Activated CD4-positive, alpha-beta T cell treated with anti-CD3 and anti-CD28 coated beads for 36 hours (primary cell): Measurements from ENCODE around the gene S100A3. TPM values are rescaled to one million over a fixed set of nuclear protein-coding genes. Genes with fewer than 3 reads are reported as not detected.

Experiments used
- ATAC-seq: fragments of 200-7000 bp; cut with Tn5 transposase; one replicate; pipeline ENCODE4 v1.10.0; 2021; ENCODE audit warnings: mild to moderate bottlenecking, moderate library complexity
- CTCF ChIA-PET: fragments of 350-600 bp; sonication (Branson Sonifier 250); formaldehyde crosslinking; loops from one replicate; lab custom pipeline; 2021; ENCODE audit warnings: antibody characterized with exemption; lab: Charles Lee
- POLR2A ChIA-PET: fragments of 350-600 bp; sonication (Branson Sonifier 250); formaldehyde crosslinking; loops from one replicate; lab custom pipeline; 2021; ENCODE audit warnings: antibody characterized with exemption, inconsistent platforms; lab: Charles Lee
- DNase-seq: peaks from one replicate; pipeline ENCODE4 v3.0.0-alpha.2; 2020
- H3K27ac Mint-ChIP-seq: one replicate; pipeline ENCODE4 v1.8.0; 2021; ENCODE audit warnings: mixed read lengths
- H3K27me3 Mint-ChIP-seq: one replicate; pipeline ENCODE4 v1.8.0; 2021; ENCODE audit warnings: mixed read lengths
- H3K36me3 Mint-ChIP-seq: one replicate; pipeline ENCODE4 v1.8.0; 2021; ENCODE audit warnings: low read depth, mixed read lengths
- H3K4me1 Mint-ChIP-seq: one replicate; pipeline ENCODE4 v1.8.0; 2021; ENCODE audit warnings: mixed read lengths
- H3K4me3 Mint-ChIP-seq: one replicate; pipeline ENCODE4 v1.8.0; 2021; ENCODE audit warnings: mild to moderate bottlenecking, moderate library complexity, mixed read lengths
- H3K9me3 Mint-ChIP-seq: one replicate; pipeline ENCODE4 v1.8.0; 2021; ENCODE audit warnings: low read depth, mixed read lengths
- intact Hi-C, 2 experiments: fragments of 100-400 bp; cut with DNase I in 1 of 2; cut with micrococcal nuclease in 1 of 2; formaldehyde crosslinking; loops; one replicate each; pipeline versions ENCODE4 v1.14.2 to v1.15.1; 2022 to 2024; cut with DNase I, micrococcal nuclease
- total RNA-seq, 2 experiments: library from RNA; stranded (reverse); gene quantifications; one replicate each; pipeline ENCODE4 v1.2.3, GENCODE V29; 2021

Gene S100A3
- total RNA-seq, 2 experiments from 2014 or later: not detected

GRCh38 chr1:153543736-153544135 is 5.3 kb downstream of the S100A3 start:
- ATAC-seq (no peak), DNase-seq (no peak)
- peaks cover 78% of the 10 kb centered on the region for H3K4me1 Mint-ChIP-seq
- intact Hi-C loops: no loop called here
- H3K27ac Mint-ChIP-seq: peak overlapping the region; percentile 96
- no peaks in the 10 kb centered on the region for H3K9me3 Mint-ChIP-seq
- H3K36me3 Mint-ChIP-seq: peaks cover 24% of the 10 kb centered on the region
- ChIA-PET POLR2A (interaction anchor here (2.5 to 2.6 kb wide), 2 partner anchors 8 to 11 kb away, joined by 14 to 19 read pairs; partner anchors contain the start of gene S100A6), CTCF (interaction anchor here (0.6 to 4.0 kb wide), 5 partner anchors 10 to 137 kb away, joined by 3 to 63 read pairs (median 4); partner anchors contain the start of gene S100A6)
- H3K4me3 Mint-ChIP-seq: peak overlapping the region; percentile 78
- no peaks in the 10 kb centered on the region for H3K27me3 Mint-ChIP-seq

- peaks cover 74% of the 10 kb centered on the region for H3K4me1 Mint-ChIP-seq
- no peaks in the 10 kb centered on the region for H3K27me3 Mint-ChIP-seq
- ChIA-PET CTCF (interaction anchor here (0.6 to 4.0 kb wide), 3 partner anchors 9 to 136 kb away, joined by 3 to 63 read pairs (median 28); partner anchors contain the start of gene S100A6), POLR2A (interaction anchor here (2.6 kb wide), 1 partner anchor 8 kb away, joined by 19 read pairs; the partner anchor contains the start of gene S100A6)
- H3K9me3 Mint-ChIP-seq: no peaks in the 10 kb centered on the region
- H3K4me3 Mint-ChIP-seq: no peak overlapping the region
- H3K36me3 Mint-ChIP-seq: peaks cover 24% of the 10 kb centered on the region
- ATAC-seq (no peak), DNase-seq (no peak)
- peak overlapping the region; percentile 96 for H3K27ac Mint-ChIP-seq
- intact Hi-C loops: no loop called here
Measured at GRCh38 chr1:153542956-153543711, 5.9 kb downstream of the S100A3 start.

GRCh38 chr1:153541641-153542590 is 7.1 kb downstream of the S100A3 start:
- ChIA-PET POLR2A (interaction anchor here (0.7 to 2.8 kb wide), 2 partner anchors 9 to 92 kb away, joined by 3 to 11 read pairs; partner anchors contain the start of gene CHTOP), CTCF (interaction anchor here (0.6 to 4.0 kb wide), 6 partner anchors 8 to 533 kb away, joined by 3 to 63 read pairs (median 3); partner anchors contain the start of gene S100A6)
- DNase-seq (no peak), ATAC-seq (no peak)
- Mint-ChIP-seq H3K9me3 (no peaks in the 10 kb centered on the region), H3K27me3 (no peaks in the 10 kb centered on the region), H3K4me3 (no peak overlapping the region), H3K27ac (peak overlapping the region; percentile 96), H3K36me3 (peaks cover 24% of the 10 kb centered on the region), H3K4me1 (peaks cover 79% of the 10 kb centered on the region)
- intact Hi-C loops: no loop called here

GRCh38 chr1:153540394-153541361 is 8.4 kb downstream of the S100A3 start, which contains the start of gene S100A5:
TSS of gene S100A5 (minus strand) at chr1:153540934. CDS start at chr1:153540191, 743 bp downstream.
- ChIA-PET CTCF (interaction anchor here (0.6 to 3.2 kb wide), 12 partner anchors 9 to 93 kb away, joined by 3 to 12 read pairs (median 4); partner anchors contain the start of gene CHTOP), POLR2A (interaction anchor here (0.5 to 2.8 kb wide), 6 partner anchors 9 to 97 kb away, joined by 3 to 11 read pairs (median 4); partner anchors contain the start of gene CHTOP)
- no peaks in the 10 kb centered on the region for H3K27me3 Mint-ChIP-seq
- ATAC-seq (peak; percentile 14), DNase-seq (peak; percentile 70)
- no peaks in the 10 kb centered on the region for H3K9me3 Mint-ChIP-seq
- peaks cover 77% of the 10 kb centered on the region for H3K4me1 Mint-ChIP-seq
- peak within 1 kb of the TSS; percentile 91 for H3K27ac Mint-ChIP-seq
- peaks cover 24% of the 10 kb centered on the region for H3K36me3 Mint-ChIP-seq
- H3K4me3 Mint-ChIP-seq: peak within 1 kb of the TSS; percentile 42
- intact Hi-C loops: no loop called here

GRCh38 chr1:153539395-153540093 is 9.5 kb downstream of the S100A3 start:
- DNase-seq (peak; percentile 47), ATAC-seq (no peak)
- no peak overlapping the region for H3K4me3 Mint-ChIP-seq
- intact Hi-C loops: loop anchor here (10.0 kb wide), 1 partner anchor 425 kb away; the partner anchor contains the start of genes CREB3L4 (in 2 of the 2) and SLC39A1 (in 2 of the 2)
- H3K36me3 Mint-ChIP-seq: peaks cover 27% of the 10 kb centered on the region
- POLR2A ChIA-PET: interaction anchor here (0.5 to 2.8 kb wide), 4 partner anchors 8 to 94 kb away, joined by 3 to 11 read pairs (median 5); partner anchors contain the start of gene CHTOP
- CTCF ChIA-PET: interaction anchor here (1.4 to 3.2 kb wide), 5 partner anchors 8 to 95 kb away, joined by 3 to 12 read pairs (median 8); partner anchors contain the start of gene CHTOP
- H3K27ac Mint-ChIP-seq: peak overlapping the region; percentile 91
- no peaks in the 10 kb centered on the region for H3K9me3 Mint-ChIP-seq
- H3K27me3 Mint-ChIP-seq: no peaks in the 10 kb centered on the region
- H3K4me1 Mint-ChIP-seq: peaks cover 70% of the 10 kb centered on the region

GRCh38 chr1:153538315-153538821 is 10.7 kb downstream of the S100A3 start:
- Mint-ChIP-seq H3K27me3 (no peaks in the 10 kb centered on the region), H3K4me1 (peaks cover 70% of the 10 kb centered on the region), H3K36me3 (peaks cover 26% of the 10 kb centered on the region), H3K4me3 (no peak overlapping the region), H3K9me3 (no peaks in the 10 kb centered on the region), H3K27ac (no peak overlapping the region)
- ChIA-PET CTCF (interaction anchor here (3.2 kb wide), 1 partner anchor 34 kb away, joined by 10 read pairs; no protein-coding TSS in a partner anchor), POLR2A (no interaction called here)
- DNase-seq (no peak), ATAC-seq (no peak)
- intact Hi-C loops: loop anchor here (10.0 kb wide), 1 partner anchor 426 kb away; the partner anchor contains the start of genes CREB3L4 (in 2 of the 2) and SLC39A1 (in 2 of the 2)

GRCh38 chr1:153537376-153537730 is 11.7 kb downstream of the S100A3 start:
- Mint-ChIP-seq H3K9me3 (no peaks in the 10 kb centered on the region), H3K4me3 (no peak overlapping the region), H3K27me3 (no peaks in the 10 kb centered on the region), H3K27ac (peak overlapping the region; percentile 98), H3K36me3 (peaks cover 17% of the 10 kb centered on the region), H3K4me1 (peaks cover 70% of the 10 kb centered on the region)
- intact Hi-C loops: loop anchor here (10.0 kb wide), 1 partner anchor 427 kb away; the partner anchor contains the start of genes CREB3L4 (in 2 of the 2) and SLC39A1 (in 2 of the 2)
- POLR2A ChIA-PET: no interaction called here
- no peak for ATAC-seq
- CTCF ChIA-PET: no interaction called here
- DNase-seq: no peak

GRCh38 chr1:153536671-153537375 is 12.2 kb downstream of the S100A3 start:
- no peak for ATAC-seq
- peak overlapping the region; percentile 89 for H3K4me3 Mint-ChIP-seq
- ChIA-PET POLR2A (interaction anchor here (0.6 to 2.5 kb wide), 2 partner anchors 8 to 31 kb away, joined by 3 to 19 read pairs; partner anchors contain the start of gene S100A4), CTCF (interaction anchor here (1.5 kb wide), 1 partner anchor 24 kb away, joined by 4 read pairs; no protein-coding TSS in a partner anchor)
- H3K9me3 Mint-ChIP-seq: no peaks in the 10 kb centered on the region
- H3K36me3 Mint-ChIP-seq: peaks cover 17% of the 10 kb centered on the region
- intact Hi-C loops: loop anchor here (10.0 kb wide), 1 partner anchor 428 kb away; the partner anchor contains the start of genes CREB3L4 (in 2 of the 2) and SLC39A1 (in 2 of the 2)
- H3K4me1 Mint-ChIP-seq: peaks cover 70% of the 10 kb centered on the region
- no peak for DNase-seq
- no peaks in the 10 kb centered on the region for H3K27me3 Mint-ChIP-seq
- H3K27ac Mint-ChIP-seq: peak overlapping the region; percentile 98
